ENCODE results near the gene SLC22A23. TPM values are rescaled to one million over a fixed set of nuclear protein-coding genes. Genes with fewer than 3 reads are reported as not detected.

Gene SLC22A23
- total RNA-seq, 4 donors from 2014 or later = 6.2 to 10.8 (median 7.8) TPM

DNA sequence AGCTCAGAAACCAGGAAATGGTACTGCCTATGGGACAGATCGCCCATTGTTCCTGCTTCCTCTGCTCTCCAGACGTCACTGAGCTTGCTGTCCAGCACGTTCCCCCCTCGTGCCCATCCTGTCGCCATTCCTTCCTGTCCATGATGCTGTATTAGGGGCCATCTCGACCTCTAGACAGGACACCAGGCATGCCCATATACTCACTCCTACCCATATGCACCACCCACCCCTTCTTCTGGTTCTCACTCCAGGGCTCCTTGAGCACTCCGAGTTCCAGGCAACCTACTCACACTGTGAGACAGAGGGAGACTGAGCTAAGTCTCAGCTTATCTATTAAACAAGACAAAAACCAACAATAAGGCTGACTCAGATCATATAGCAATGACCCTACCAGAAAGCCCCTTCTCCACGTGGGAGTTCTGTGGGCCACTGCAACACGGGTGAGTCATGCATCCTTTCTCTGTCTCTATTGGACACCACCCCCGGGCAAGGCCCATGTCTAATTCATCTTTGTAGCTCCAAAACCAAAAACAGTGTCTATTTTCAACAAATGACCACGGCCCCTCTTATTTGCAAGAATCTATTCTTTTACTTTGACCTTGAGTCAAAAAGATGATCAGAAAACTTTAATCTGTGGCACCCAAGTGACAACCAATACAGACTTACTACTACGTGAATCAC is 132.4 kb downstream of the SLC22A23 start:
- Histone ChIP-seq H3K27ac (peak overlapping the region in 3 of 4 donors; percentile 39 to 73 (median 66)), H3K27me3 (no peaks in the 10 kb centered on the region), H3K4me3 (no peak overlapping the region), H3K36me3 (peaks cover 0 to 13% of the 10 kb centered on the region in 2 donors), H3K9me3 (no peaks in the 10 kb centered on the region), H3K4me1 (peaks cover 0 to 50% (median 22%) of the 10 kb centered on the region in 3 donors)
- peak; percentile 52 for ATAC-seq
- 47 to 50% methylated on average over 3 to 12 of the region's 12 CpGs for WGBS, 2 donors (ENCODE audit: low coverage in 1 of 2)
- TF ChIP-seq, protein P1, sequence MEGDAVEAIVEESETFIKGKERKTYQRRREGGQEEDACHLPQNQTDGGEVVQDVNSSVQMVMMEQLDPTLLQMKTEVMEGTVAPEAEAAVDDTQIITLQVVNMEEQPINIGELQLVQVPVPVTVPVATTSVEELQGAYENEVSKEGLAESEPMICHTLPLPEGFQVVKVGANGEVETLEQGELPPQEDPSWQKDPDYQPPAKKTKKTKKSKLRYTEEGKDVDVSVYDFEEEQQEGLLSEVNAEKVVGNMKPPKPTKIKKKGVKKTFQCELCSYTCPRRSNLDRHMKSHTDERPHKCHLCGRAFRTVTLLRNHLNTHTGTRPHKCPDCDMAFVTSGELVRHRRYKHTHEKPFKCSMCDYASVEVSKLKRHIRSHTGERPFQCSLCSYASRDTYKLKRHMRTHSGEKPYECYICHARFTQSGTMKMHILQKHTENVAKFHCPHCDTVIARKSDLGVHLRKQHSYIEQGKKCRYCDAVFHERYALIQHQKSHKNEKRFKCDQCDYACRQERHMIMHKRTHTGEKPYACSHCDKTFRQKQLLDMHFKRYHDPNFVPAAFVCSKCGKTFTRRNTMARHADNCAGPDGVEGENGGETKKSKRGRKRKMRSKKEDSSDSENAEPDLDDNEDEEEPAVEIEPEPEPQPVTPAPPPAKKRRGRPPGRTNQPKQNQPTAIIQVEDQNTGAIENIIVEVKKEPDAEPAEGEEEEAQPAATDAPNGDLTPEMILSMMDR (IDR thresholded peaks at IDR 0.05) = no peak

DNA sequence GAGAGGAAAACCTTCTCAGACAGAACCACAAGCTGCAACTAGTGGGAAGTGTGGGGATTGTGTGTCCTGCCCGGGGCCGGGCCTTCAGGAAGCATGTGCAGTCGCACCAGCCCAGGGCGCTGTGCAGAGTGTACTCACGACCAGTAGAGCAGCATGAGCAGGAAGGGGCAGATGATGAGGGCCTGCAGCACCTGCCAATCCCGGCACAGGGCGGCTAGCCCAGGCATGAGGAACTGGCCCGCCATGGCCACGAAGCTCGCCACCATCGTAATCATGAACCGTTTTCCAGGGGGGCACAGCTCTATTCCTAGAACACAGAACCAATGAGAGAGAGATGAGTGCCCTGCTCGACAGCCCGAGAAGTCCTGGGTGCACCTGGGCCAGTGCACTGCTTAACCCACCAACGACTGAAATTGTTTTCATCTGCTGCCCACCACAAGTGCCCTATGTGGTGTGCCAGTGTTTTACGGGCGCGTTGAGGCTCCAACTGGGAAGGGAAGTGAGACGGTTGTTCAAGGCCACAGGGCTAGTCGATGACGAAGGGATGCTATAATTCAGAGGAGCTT is 133.1 kb downstream of the SLC22A23 start:
- WGBS, 2 donors (ENCODE audit: low coverage in 1 of 2) = 69 to 74% methylated on average over 3 to 6 of the region's 21 CpGs
- Histone ChIP-seq H3K27ac (peak overlapping the region in 3 of 4 donors; percentile 39 to 73 (median 52)), H3K36me3 (peaks cover 0 to 13% of the 10 kb centered on the region in 2 donors), H3K4me3 (no peak overlapping the region), H3K9me3 (no peaks in the 10 kb centered on the region), H3K4me1 (peaks cover 0 to 46% (median 20%) of the 10 kb centered on the region in 3 donors), H3K27me3 (no peaks in the 10 kb centered on the region)
- TF ChIP-seq EP300 (IDR thresholded peaks at IDR 0.05) (no peak), POLR2AphosphoS5 (IDR thresholded peaks at IDR 0.05) (peak; percentile 8)
- TF ChIP-seq, protein P1 (IDR thresholded peaks at IDR 0.05) = no peak
- no peak for ATAC-seq

DNA sequence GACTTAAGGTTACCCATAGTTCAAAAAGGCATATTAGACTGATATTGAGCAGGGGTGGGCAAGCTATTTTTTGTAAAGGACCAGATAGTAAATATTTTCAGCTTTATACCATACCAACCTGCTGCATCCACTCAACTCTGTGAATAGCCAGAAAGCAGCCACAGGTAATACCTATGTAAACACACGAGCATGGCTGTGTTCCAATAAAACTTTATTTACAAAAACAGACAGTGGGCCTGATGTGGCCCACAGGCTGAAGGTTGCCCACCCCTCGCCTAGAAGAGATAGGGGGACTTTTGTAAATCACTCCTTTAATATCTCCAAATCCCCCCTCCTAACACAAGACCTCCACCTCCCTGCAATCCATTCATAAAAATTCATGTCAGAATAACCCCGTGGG is 133.7 kb downstream of the SLC22A23 start:
- peaks cover 0 to 46% (median 20%) of the 10 kb centered on the region in 3 donors for H3K4me1 ChIP-seq
- peaks cover 0 to 13% of the 10 kb centered on the region in 2 donors for H3K36me3 ChIP-seq
- H3K27me3 ChIP-seq = no peaks in the 10 kb centered on the region
- no peak overlapping the region for H3K27ac ChIP-seq
- no peak overlapping the region for H3K4me3 ChIP-seq
- H3K9me3 ChIP-seq = no peaks in the 10 kb centered on the region
- 77 to 90% methylated on average over 2 to 3 of the region's 3 CpGs for WGBS, 2 donors (ENCODE audit: low coverage in 1 of 2)
- TF ChIP-seq, protein P1 (IDR thresholded peaks at IDR 0.05) = no peak
- no peak for TF ChIP-seq POLR2A (IDR thresholded peaks at IDR 0.05)
- TF ChIP-seq EP300 (IDR thresholded peaks at IDR 0.05) = no peak
- no peak for TF ChIP-seq POLR2AphosphoS5 (IDR thresholded peaks at IDR 0.05)
- ATAC-seq = no peak

DNA sequence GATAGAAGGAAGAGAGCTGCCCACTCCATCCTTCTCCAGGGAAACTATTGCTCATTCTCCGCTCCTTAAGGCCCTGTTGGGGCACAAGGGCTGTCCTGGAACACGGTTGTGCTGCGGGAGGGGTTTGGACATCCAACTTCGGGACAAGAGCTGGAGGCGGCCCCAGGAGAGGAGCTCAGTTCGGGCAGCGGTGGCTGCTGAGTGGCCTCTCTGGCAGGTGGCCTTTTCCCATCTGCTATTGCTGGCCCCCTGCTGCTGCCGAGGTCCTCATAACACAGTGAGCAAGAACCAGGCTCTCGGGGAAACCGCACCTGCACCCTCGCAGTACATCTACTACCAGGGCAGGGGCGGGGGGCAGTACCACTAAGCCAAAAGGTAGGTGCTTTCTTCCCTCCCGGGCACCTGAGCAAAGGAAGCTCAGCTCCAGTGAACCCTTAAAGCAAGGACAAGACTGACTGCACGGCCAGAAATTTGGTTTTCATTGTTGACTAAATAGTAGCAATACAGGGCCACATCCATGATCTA is 134.4 kb downstream of the SLC22A23 start:
- H3K27ac ChIP-seq = no peak overlapping the region
- WGBS, 2 donors (ENCODE audit: low coverage in 1 of 2) = 88 to 89% methylated on average over 2 to 5 of the region's 14 CpGs

DNA sequence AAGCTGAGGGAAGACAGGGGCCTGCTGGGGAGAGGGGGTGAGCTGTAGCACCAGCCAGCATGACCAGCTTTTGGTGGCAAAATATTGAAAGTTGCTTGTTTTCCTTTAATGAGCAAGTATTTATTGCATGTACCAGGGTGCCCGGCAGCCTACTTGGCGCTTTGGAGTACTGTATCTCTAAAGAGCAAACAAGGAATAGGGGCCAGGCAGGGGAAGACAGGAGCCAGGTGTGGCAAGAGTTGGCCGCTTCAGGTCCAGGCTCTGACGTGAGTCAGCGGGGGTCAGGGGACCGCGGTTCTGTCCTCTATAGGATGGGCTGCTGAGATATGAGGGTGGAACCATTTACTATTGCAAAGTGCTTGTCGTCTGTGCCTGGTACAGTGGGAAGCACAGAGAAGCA is 135.0 kb downstream of the SLC22A23 start:
- H3K27me3 ChIP-seq = no peaks in the 10 kb centered on the region
- H3K36me3 ChIP-seq = peaks cover 0 to 13% of the 10 kb centered on the region in 2 donors
- WGBS, 2 donors (ENCODE audit: low coverage in 1 of 2) = 85 to 95% methylated on average over 7 to 8 of the region's 8 CpGs
- peaks cover 0 to 46% (median 23%) of the 10 kb centered on the region in 3 donors for H3K4me1 ChIP-seq
- no peak overlapping the region for H3K27ac ChIP-seq
- no peak for ATAC-seq
- H3K9me3 ChIP-seq = no peaks in the 10 kb centered on the region
- no peak for TF ChIP-seq POLR2AphosphoS5 (IDR thresholded peaks at IDR 0.05)
- no peak for TF ChIP-seq EP300 (IDR thresholded peaks at IDR 0.05)
- TF ChIP-seq POLR2A (IDR thresholded peaks at IDR 0.05) = no peak
- TF ChIP-seq, protein P1 (IDR thresholded peaks at IDR 0.05) = no peak
- no peak overlapping the region for H3K4me3 ChIP-seq

More for the DNA sequence above, 134.4 kb downstream of the SLC22A23 start:
- no peak for ATAC-seq
- no peaks in the 10 kb centered on the region for H3K9me3 ChIP-seq
- TF ChIP-seq EP300 (IDR thresholded peaks at IDR 0.05) (no peak), POLR2A (IDR thresholded peaks at IDR 0.05) (no peak)
- H3K4me1 ChIP-seq = peaks cover 0 to 50% (median 23%) of the 10 kb centered on the region in 3 donors
- H3K4me3 ChIP-seq = no peak overlapping the region
- no peaks in the 10 kb centered on the region for H3K27me3 ChIP-seq
- H3K36me3 ChIP-seq = peaks cover 0 to 13% of the 10 kb centered on the region in 2 donors

Measured in gastroesophageal sphincter (tissue), 4 donors.